GM20000 (cell line): ENCODE measurements around the gene DYNC2H1.

Experiments
- DNase-seq: peaks from one replicate; pipeline ENCODE4 v3.0.0; 2012; ENCODE audit warnings: low spot score
- TF ChIP-seq, protein P1 (sequence below): IDR thresholded peaks from 2 replicates; pipeline ENCODE4 v1.5.1; 2012; ENCODE audit warnings: mild to moderate bottlenecking, control low read depth; ENCODE audit errors: extremely low read depth, missing control alignments

Gene DYNC2H1

GRCh38 chr11:103491777-103492176 is 382.6 kb downstream of the DYNC2H1 start:
- TF ChIP-seq, protein P1, sequence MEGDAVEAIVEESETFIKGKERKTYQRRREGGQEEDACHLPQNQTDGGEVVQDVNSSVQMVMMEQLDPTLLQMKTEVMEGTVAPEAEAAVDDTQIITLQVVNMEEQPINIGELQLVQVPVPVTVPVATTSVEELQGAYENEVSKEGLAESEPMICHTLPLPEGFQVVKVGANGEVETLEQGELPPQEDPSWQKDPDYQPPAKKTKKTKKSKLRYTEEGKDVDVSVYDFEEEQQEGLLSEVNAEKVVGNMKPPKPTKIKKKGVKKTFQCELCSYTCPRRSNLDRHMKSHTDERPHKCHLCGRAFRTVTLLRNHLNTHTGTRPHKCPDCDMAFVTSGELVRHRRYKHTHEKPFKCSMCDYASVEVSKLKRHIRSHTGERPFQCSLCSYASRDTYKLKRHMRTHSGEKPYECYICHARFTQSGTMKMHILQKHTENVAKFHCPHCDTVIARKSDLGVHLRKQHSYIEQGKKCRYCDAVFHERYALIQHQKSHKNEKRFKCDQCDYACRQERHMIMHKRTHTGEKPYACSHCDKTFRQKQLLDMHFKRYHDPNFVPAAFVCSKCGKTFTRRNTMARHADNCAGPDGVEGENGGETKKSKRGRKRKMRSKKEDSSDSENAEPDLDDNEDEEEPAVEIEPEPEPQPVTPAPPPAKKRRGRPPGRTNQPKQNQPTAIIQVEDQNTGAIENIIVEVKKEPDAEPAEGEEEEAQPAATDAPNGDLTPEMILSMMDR = no peak
- no peak for DNase-seq

DNA sequence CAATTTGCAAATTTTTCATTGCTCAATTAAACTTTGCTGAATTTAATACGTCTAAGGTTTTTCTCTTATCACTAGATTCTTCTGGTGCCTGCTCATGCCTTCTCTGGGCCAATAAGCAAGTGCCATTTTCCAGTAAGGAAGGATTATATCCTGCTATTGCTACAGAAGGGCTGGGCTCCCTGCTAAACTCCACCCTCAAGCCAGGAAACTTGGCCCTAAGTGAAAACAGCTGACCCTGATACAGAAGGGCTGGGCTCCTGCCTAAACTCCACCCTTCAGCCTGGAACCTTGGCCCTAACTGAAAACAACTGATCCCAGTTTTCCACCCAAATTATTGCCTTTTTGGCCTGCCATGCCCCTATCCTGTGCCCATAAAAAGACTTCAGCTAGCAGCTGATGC is 385.3 kb downstream of the DYNC2H1 start:
- TF ChIP-seq, protein P1 = no peak
- no peak for DNase-seq

DNA sequence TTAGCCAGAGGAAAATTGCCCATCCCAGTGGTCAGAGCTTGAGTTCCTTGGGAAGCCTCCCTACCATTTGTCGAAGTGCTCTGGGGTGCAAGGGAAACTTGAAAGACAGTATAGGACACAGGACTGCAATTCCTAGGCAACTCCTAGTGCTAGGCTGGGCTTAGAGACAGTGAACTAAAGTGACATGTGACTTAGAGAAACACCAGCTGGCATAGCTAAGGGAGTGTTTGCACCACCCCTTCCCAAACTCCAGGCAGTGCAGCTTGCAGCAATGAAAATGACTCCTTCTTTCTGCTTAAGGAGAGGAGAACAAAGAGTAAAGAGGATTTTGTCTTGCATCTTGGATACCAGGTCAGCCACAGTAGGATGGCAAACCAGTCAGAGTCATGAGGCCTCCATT is 388.0 kb downstream of the DYNC2H1 start:
- TF ChIP-seq, protein P1 = no peak
- DNase-seq = no peak

DNA sequence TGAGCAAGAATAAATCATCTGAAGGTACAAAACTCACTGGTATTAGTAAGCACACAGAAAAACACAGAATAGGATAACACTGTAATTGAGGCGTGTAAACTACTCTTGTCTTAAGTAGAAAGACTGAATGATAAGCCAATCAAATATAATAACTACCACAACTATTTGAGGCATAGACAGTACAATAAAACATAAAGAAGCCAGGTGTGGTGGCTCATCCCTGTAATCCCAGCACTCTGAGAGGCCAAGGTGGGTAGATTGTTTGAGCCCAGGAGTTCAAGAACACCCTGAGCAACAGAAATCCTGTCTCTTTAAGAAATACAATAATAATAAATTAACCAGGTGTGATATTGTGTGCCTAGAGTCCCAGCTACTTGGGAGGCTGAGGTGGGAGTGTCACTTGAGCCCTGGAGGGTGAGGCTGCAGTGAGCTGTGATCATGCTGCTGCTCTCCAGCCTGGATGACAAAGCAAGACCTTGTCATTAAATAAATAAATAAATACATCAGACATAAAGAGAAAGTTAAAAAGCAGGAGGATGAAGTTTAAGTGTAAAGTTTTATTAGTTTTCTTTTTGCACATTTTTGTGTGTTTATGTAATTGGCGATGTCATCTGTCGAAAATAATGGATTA is 390.6 kb downstream of the DYNC2H1 start:
- TF ChIP-seq, protein P1 = no peak
- no peak for DNase-seq

DNA sequence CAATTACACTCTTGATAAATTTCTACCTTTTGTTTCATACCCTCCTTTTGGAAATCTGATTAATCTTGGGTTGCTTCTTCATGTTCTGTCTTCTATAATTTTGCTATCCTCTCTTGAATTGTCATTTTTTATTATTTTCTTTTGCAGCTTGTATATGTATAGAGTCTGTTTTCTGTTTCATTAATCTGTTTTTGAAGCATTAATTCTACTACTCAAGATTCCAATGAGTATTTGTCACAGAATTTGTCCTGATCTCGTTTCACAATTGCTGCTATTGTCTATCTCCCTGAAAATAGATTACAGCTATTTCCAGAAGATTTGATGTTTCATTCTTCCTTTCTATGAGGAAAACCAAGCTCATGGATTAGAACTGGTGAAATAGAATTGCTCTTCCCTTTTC is 406.1 kb downstream of the DYNC2H1 start:
- TF ChIP-seq, protein P1 = no peak
- no peak for DNase-seq

DNA sequence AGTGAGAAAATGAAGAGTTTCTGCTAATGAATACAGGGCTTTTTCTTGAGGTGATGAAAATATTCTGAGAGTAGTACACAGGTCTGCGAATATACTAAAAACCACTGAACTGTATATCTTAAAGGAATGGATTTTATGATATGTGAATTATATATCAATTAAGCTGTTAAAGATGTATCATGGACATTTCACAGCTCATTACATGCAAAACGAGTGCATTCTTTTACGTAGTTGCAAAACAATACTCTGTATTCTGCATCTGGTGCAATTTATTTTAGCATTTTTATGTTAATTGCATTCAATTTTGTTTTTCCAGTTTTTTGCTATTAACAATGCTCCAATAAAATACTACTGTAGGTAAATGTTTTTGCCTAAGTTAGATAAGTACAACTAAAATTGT is 411.6 kb downstream of the DYNC2H1 start:
- TF ChIP-seq, protein P1 = no peak
- DNase-seq = no peak

GRCh38 chr11:103525069-103525468 is 415.8 kb downstream of the DYNC2H1 start:
- TF ChIP-seq, protein P1 = no peak
- no peak for DNase-seq
